ENCODE measurements around the gene PLEKHG1.

DNA sequence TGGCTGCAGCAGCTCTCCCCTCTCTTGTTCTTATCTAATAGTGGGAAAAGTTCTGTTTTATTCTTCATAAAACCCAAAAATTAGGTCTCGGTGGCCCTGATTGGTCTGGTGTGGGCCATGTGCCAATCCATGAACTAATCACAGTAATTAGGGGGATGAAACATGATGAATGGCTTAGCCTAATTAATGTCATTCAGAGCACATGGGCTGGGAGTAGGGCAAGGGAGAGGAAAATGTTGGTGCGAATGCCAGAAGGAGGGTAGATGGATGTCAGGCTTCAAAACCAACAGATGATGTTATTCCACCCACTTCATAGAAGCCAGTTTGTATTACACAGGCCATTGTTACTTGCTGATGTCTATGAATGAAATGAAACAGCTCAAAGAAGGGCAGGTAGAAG, 46.5 kb downstream of the PLEKHG1 start:
- TF ChIP-seq POLR2A (IDR thresholded peaks at IDR 0.05) (no peak), CTCF (IDR thresholded peaks at IDR 0.05) (no peak)

Data from right lobe of liver (tissue), 4 donors.